Measurements from ENCODE around the gene CFAP107.

The CFAP107 gene

DNA sequence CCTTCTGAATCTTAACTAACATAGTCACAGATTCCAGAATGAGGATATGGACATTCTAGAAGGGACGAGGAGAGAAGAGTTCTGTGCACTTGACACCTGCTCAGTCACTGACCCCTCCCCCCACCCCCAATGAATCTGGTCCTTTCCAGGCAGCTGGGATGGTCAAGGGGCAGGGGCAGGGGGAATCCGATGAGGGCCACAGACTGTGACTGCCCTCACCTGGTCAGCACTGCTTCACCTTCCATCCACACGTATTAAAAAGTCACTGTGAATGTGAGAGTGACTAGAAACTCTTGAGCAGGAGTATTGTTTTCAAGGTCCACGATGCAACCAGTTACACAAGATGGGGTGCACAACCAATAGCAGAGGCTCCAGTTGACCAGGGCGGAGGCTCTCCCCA lies 18.0 kb downstream of the CFAP107 start:
- Histone ChIP-seq H2BK5ac (ENCODE audit: low read length) (no peak overlapping the region), H4K8ac (ENCODE audit: low read depth, low read length) (no peak overlapping the region), H3K23ac (ENCODE audit: low read length) (no peak overlapping the region), H3K18ac (ENCODE audit: low read length) (no peak overlapping the region), H3K4me2 (ENCODE audit: low read length) (no peak overlapping the region), H3K9ac (ENCODE audit: low read length) (no peak overlapping the region), H3K79me2 (ENCODE audit: control insufficient read depth, insufficient read depth, low read length) (no peaks in the 10 kb centered on the region), H2BK15ac (replicated peaks; ENCODE audit: low read depth) (no peak overlapping the region), H3K56ac (ENCODE audit: low read length) (no peak overlapping the region), H3K79me1 (ENCODE audit: low read length) (no peaks in the 10 kb centered on the region), H3K4me3 (ENCODE audit: low read length) (no peak overlapping the region), H4K5ac (ENCODE audit: low read length) (no peak overlapping the region), H3K4me1 (ENCODE audit: control insufficient read depth, low read depth, low read length) (no peaks in the 10 kb centered on the region), H2AK5ac (ENCODE audit: low read length) (no peak overlapping the region), H3K27me3 (ENCODE audit: insufficient read depth, low read length, poor library complexity) (no peaks in the 10 kb centered on the region), H3K4ac (ENCODE audit: low read depth, low read length) (no peak overlapping the region), H2BK120ac (ENCODE audit: low read depth, low read length) (no peak overlapping the region), H3K36me3 (ENCODE audit: control insufficient read depth, insufficient read depth, low read length) (no peaks in the 10 kb centered on the region), H3K27ac (ENCODE audit: low read depth, low read length) (no peak overlapping the region)
- DNase-seq = peak; percentile 10
- no CpG with 5 or more reads among the region's 5 CpGs for WGBS (ENCODE audit: extremely low coverage, insufficient coverage, low lambda C conversion rate)

DNA sequence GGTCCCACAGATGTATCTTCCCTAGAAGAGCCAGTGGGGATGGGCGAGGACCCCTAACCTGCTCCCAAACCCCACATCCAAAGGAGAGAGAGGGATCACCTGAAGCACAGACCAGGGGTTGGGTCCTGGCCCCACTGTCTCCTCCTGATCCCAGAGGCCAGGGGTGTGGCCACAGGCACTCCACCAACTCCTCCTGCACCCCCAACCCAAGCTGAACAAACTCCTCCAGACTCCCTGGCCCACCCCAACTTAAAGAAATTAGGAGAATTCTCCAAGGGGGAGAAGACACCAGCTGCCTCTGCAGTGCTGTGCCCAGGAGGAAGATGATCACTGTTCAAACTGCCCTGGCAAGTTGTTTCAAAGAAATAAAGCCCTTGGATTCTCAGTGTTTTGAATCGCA lies 23.0 kb downstream of the CFAP107 start:
- DNase-seq = no peak

DNA sequence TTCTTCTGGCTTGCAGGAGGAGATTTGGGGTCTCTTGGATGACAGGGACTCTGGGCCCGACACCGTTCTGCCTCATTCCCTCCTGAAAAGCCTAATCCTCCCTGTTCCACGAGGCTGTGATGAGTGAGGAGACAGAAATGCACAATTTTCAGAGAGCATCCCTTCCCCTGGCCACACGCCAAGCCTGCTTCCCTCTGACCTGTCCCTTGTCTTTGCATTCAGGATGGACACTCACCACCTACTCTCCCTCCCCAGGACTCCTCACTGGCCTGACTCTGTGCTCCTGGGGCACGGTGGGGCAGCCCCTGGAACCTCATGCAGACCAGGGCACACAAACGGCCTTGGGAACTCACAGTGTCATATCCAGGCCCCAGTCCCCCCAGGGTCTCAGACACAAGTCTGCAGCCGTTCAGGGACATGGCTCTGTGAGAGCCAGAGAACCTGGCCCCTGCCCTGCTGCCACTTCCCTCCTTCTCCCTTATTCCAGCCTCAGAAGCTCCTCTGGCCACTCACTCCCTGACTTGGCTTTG lies 24.0 kb downstream of the CFAP107 start:
- no peaks in the 10 kb centered on the region for H3K79me1 ChIP-seq (ENCODE audit: low read length)
- H3K18ac ChIP-seq (ENCODE audit: low read length) = no peak overlapping the region
- H3K4me1 ChIP-seq (ENCODE audit: control insufficient read depth, low read depth, low read length) = no peaks in the 10 kb centered on the region
- no peaks in the 10 kb centered on the region for H3K36me3 ChIP-seq (ENCODE audit: control insufficient read depth, insufficient read depth, low read length)
- no peaks in the 10 kb centered on the region for H3K79me2 ChIP-seq (ENCODE audit: control insufficient read depth, insufficient read depth, low read length)
- H2BK120ac ChIP-seq (ENCODE audit: low read depth, low read length) = no peak overlapping the region
- no CpG with 5 or more reads among the region's 7 CpGs for WGBS (ENCODE audit: extremely low coverage, insufficient coverage, low lambda C conversion rate)
- H2BK5ac ChIP-seq (ENCODE audit: low read length) = no peak overlapping the region
- no peak overlapping the region for H2AK5ac ChIP-seq (ENCODE audit: low read length)
- H3K23ac ChIP-seq (ENCODE audit: low read length) = no peak overlapping the region
- H3K27me3 ChIP-seq (ENCODE audit: insufficient read depth, low read length, poor library complexity) = no peaks in the 10 kb centered on the region
- no peak for DNase-seq
- H3K9ac ChIP-seq (ENCODE audit: low read length) = no peak overlapping the region
- no peak overlapping the region for H3K56ac ChIP-seq (ENCODE audit: low read length)
- H3K4me3 ChIP-seq (ENCODE audit: low read length) = no peak overlapping the region
- H4K8ac ChIP-seq (ENCODE audit: low read depth, low read length) = no peak overlapping the region
- H3K27ac ChIP-seq (ENCODE audit: low read depth, low read length) = no peak overlapping the region
- H2BK15ac ChIP-seq (replicated peaks; ENCODE audit: low read depth) = no peak overlapping the region
- H3K4me2 ChIP-seq (ENCODE audit: low read length) = no peak overlapping the region
- no peak overlapping the region for H4K5ac ChIP-seq (ENCODE audit: low read length)
- no peak overlapping the region for H3K4ac ChIP-seq (ENCODE audit: low read depth, low read length)

More for the DNA sequence above, 23.0 kb downstream of the CFAP107 start:
- WGBS (ENCODE audit: extremely low coverage, insufficient coverage, low lambda C conversion rate) = no CpG with 5 or more reads among the region's 2 CpGs
- Histone ChIP-seq H4K8ac (ENCODE audit: low read depth, low read length) (no peak overlapping the region), H2BK120ac (ENCODE audit: low read depth, low read length) (no peak overlapping the region), H2AK5ac (ENCODE audit: low read length) (no peak overlapping the region), H3K9ac (ENCODE audit: low read length) (no peak overlapping the region), H3K56ac (ENCODE audit: low read length) (no peak overlapping the region), H3K36me3 (ENCODE audit: control insufficient read depth, insufficient read depth, low read length) (no peaks in the 10 kb centered on the region), H3K79me1 (ENCODE audit: low read length) (no peaks in the 10 kb centered on the region), H2BK15ac (replicated peaks; ENCODE audit: low read depth) (no peak overlapping the region), H3K4me1 (ENCODE audit: control insufficient read depth, low read depth, low read length) (no peaks in the 10 kb centered on the region), H3K4me3 (ENCODE audit: low read length) (no peak overlapping the region), H3K79me2 (ENCODE audit: control insufficient read depth, insufficient read depth, low read length) (no peaks in the 10 kb centered on the region), H3K4ac (ENCODE audit: low read depth, low read length) (no peak overlapping the region), H3K27me3 (ENCODE audit: insufficient read depth, low read length, poor library complexity) (no peaks in the 10 kb centered on the region), H3K27ac (ENCODE audit: low read depth, low read length) (no peak overlapping the region), H3K23ac (ENCODE audit: low read length) (no peak overlapping the region), H3K4me2 (ENCODE audit: low read length) (no peak overlapping the region), H3K18ac (ENCODE audit: low read length) (no peak overlapping the region), H2BK5ac (ENCODE audit: low read length) (no peak overlapping the region), H4K5ac (ENCODE audit: low read length) (no peak overlapping the region)

DNA sequence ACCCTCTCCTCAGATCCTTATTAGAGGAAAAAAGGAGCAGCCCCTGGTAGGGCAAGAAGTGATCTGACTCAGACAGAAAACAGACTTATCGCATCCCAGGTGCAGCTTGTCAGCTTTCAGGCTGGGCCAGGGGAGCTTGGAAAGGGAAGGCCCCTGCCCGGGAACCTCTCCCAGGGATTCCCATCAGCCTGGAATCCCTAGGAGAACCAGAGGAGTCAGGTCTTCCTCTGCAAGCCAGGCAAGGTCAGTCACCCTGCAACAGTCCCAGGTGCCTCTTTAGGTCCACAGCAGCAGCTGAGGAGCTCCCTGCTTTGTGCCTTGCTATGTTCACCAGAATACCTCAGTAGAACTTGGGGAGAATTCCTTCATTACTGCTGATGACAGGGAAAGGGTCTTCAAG lies 24.6 kb downstream of the CFAP107 start:
- H3K56ac ChIP-seq (ENCODE audit: low read length) = no peak overlapping the region
- no peak overlapping the region for H3K4ac ChIP-seq (ENCODE audit: low read depth, low read length)
- no CpG with 5 or more reads among the region's 2 CpGs for WGBS (ENCODE audit: extremely low coverage, insufficient coverage, low lambda C conversion rate)
- no peak overlapping the region for H3K23ac ChIP-seq (ENCODE audit: low read length)
- no peak overlapping the region for H2AK5ac ChIP-seq (ENCODE audit: low read length)
- no peak overlapping the region for H2BK15ac ChIP-seq (replicated peaks; ENCODE audit: low read depth)
- no peaks in the 10 kb centered on the region for H3K79me1 ChIP-seq (ENCODE audit: low read length)
- H2BK5ac ChIP-seq (ENCODE audit: low read length) = no peak overlapping the region
- H4K5ac ChIP-seq (ENCODE audit: low read length) = no peak overlapping the region
- H3K36me3 ChIP-seq (ENCODE audit: control insufficient read depth, insufficient read depth, low read length) = no peaks in the 10 kb centered on the region
- no peaks in the 10 kb centered on the region for H3K79me2 ChIP-seq (ENCODE audit: control insufficient read depth, insufficient read depth, low read length)
- H2BK120ac ChIP-seq (ENCODE audit: low read depth, low read length) = no peak overlapping the region
- no peak overlapping the region for H3K27ac ChIP-seq (ENCODE audit: low read depth, low read length)
- H3K27me3 ChIP-seq (ENCODE audit: insufficient read depth, low read length, poor library complexity) = no peaks in the 10 kb centered on the region
- H4K8ac ChIP-seq (ENCODE audit: low read depth, low read length) = no peak overlapping the region
- H3K18ac ChIP-seq (ENCODE audit: low read length) = no peak overlapping the region
- no peak for DNase-seq
- H3K9ac ChIP-seq (ENCODE audit: low read length) = no peak overlapping the region
- H3K4me3 ChIP-seq (ENCODE audit: low read length) = no peak overlapping the region
- no peak overlapping the region for H3K4me2 ChIP-seq (ENCODE audit: low read length)
- no peaks in the 10 kb centered on the region for H3K4me1 ChIP-seq (ENCODE audit: control insufficient read depth, low read depth, low read length)

DNA sequence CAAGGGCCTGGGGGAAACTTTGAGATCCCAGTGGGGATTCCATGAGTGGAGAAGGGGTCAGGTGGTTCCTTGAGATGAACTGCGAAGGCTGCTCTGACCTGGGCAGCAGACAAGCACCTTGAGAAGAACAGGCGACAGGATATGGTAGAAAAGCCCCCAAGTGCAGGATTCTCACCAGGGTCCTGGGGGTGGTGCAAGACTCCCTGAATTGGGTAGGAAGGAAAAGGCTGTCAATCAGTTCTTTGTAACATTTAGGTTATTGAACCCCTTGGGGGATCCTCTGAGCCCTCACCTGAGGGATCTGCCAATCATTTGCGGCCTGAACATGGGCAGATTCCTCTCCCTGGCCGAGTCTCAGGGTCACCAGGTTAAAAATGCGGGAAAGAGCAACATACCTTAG lies 25.2 kb downstream of the CFAP107 start:
- H3K79me1 ChIP-seq (ENCODE audit: low read length) = no peaks in the 10 kb centered on the region
- no peaks in the 10 kb centered on the region for H3K79me2 ChIP-seq (ENCODE audit: control insufficient read depth, insufficient read depth, low read length)
- DNase-seq = no peak
- H3K56ac ChIP-seq (ENCODE audit: low read length) = no peak overlapping the region
- no peak overlapping the region for H3K4me2 ChIP-seq (ENCODE audit: low read length)
- H2AK5ac ChIP-seq (ENCODE audit: low read length) = no peak overlapping the region
- H2BK15ac ChIP-seq (replicated peaks; ENCODE audit: low read depth) = no peak overlapping the region
- H4K8ac ChIP-seq (ENCODE audit: low read depth, low read length) = no peak overlapping the region
- no peaks in the 10 kb centered on the region for H3K36me3 ChIP-seq (ENCODE audit: control insufficient read depth, insufficient read depth, low read length)
- no peak overlapping the region for H3K4me3 ChIP-seq (ENCODE audit: low read length)
- WGBS (ENCODE audit: extremely low coverage, insufficient coverage, low lambda C conversion rate) = no CpG with 5 or more reads among the region's 5 CpGs
- H2BK120ac ChIP-seq (ENCODE audit: low read depth, low read length) = no peak overlapping the region
- no peak overlapping the region for H3K18ac ChIP-seq (ENCODE audit: low read length)
- no peak overlapping the region for H3K9ac ChIP-seq (ENCODE audit: low read length)
- H3K27ac ChIP-seq (ENCODE audit: low read depth, low read length) = no peak overlapping the region
- H3K4ac ChIP-seq (ENCODE audit: low read depth, low read length) = no peak overlapping the region
- H2BK5ac ChIP-seq (ENCODE audit: low read length) = no peak overlapping the region
- no peaks in the 10 kb centered on the region for H3K4me1 ChIP-seq (ENCODE audit: control insufficient read depth, low read depth, low read length)
- no peaks in the 10 kb centered on the region for H3K27me3 ChIP-seq (ENCODE audit: insufficient read depth, low read length, poor library complexity)
- no peak overlapping the region for H4K5ac ChIP-seq (ENCODE audit: low read length)
- H3K23ac ChIP-seq (ENCODE audit: low read length) = no peak overlapping the region

DNA sequence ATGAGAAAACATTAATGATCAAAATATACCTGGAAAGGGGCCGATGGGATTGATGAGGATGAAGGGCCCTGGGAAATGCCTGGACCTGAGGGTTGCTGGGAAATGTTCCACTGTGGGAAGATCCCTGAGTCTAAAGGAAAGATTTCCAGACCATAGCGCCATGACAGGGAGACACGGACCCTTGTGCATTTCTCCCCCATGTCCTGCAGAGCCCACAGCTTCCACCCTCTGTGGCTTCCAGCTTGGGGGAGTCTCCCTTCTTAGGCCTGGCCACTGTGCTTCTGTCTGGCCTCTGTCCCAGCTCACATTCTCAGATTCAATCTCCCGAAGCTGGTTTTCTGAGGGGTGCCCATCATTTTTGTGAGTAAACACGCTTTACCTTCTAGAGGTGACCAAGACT lies 26.5 kb downstream of the CFAP107 start:
- Histone ChIP-seq H3K4me2 (ENCODE audit: low read length) (no peak overlapping the region), H3K4me3 (ENCODE audit: low read length) (no peak overlapping the region), H3K9ac (ENCODE audit: low read length) (no peak overlapping the region), H4K8ac (ENCODE audit: low read depth, low read length) (no peak overlapping the region), H3K36me3 (ENCODE audit: control insufficient read depth, insufficient read depth, low read length) (no peaks in the 10 kb centered on the region), H3K23ac (ENCODE audit: low read length) (no peak overlapping the region), H4K5ac (ENCODE audit: low read length) (no peak overlapping the region), H3K4me1 (ENCODE audit: control insufficient read depth, low read depth, low read length) (no peaks in the 10 kb centered on the region), H3K27ac (ENCODE audit: low read depth, low read length) (no peak overlapping the region), H3K56ac (ENCODE audit: low read length) (no peak overlapping the region), H2BK120ac (ENCODE audit: low read depth, low read length) (no peak overlapping the region), H2BK5ac (ENCODE audit: low read length) (no peak overlapping the region), H3K18ac (ENCODE audit: low read length) (no peak overlapping the region), H2AK5ac (ENCODE audit: low read length) (no peak overlapping the region), H3K4ac (ENCODE audit: low read depth, low read length) (no peak overlapping the region), H3K79me1 (ENCODE audit: low read length) (no peaks in the 10 kb centered on the region), H3K79me2 (ENCODE audit: control insufficient read depth, insufficient read depth, low read length) (no peaks in the 10 kb centered on the region), H2BK15ac (replicated peaks; ENCODE audit: low read depth) (no peak overlapping the region), H3K27me3 (ENCODE audit: insufficient read depth, low read length, poor library complexity) (no peaks in the 10 kb centered on the region)
- DNase-seq = no peak
- WGBS (ENCODE audit: extremely low coverage, insufficient coverage, low lambda C conversion rate) = no CpG with 5 or more reads among the region's 5 CpGs
